Central memory CD4-positive, alpha-beta T cell (primary cell): ENCODE measurements around the gene UGGT2.
"Not testable (repeated sequence)": the region's sequence is repeated elsewhere in the genome, so short reads cannot be mapped to it uniquely, and the experiment has no call there.

Experiments
- DNase-seq: peaks from one replicate; pipeline ENCODE4 v3.0.0; 2022
- total RNA-seq, 3 experiments: gene quantifications; one replicate each; lab custom pipeline; 2026; lab: John Stamatoyannopoulos, UW

UGGT2 gene
- total RNA-seq = 0 reads per million in 3 experiments

- no peak for DNase-seq
Observed at GRCh38 chr13:96053003-96053703, at the start of gene UGGT2. UGGT2 (minus strand) TSS chr13:96053401; CDS start chr13:96053312, 89 bp downstream.

- DNase-seq = no peak
Observed at GRCh38 chr13:96100457-96101220, 47.4 kb upstream of the UGGT2 start.

- no peak for DNase-seq
Observed at GRCh38 chr13:96093296-96094006, 40.2 kb upstream of the UGGT2 start.

GRCh38 chr13:96091164-96092117 is 38.2 kb upstream of the UGGT2 start:
- DNase-seq = no peak

GRCh38 chr13:96090240-96091101 is 37.3 kb upstream of the UGGT2 start:
- DNase-seq = no peak

- no peak for DNase-seq
Observed at GRCh38 chr13:96089749-96090239, 36.6 kb upstream of the UGGT2 start, which contains the start of gene HS6ST3. HS6ST3 (plus strand) TSS chr13:96090107.

- DNase-seq = no peak
Observed at GRCh38 chr13:96089139-96089538, 35.9 kb upstream of the UGGT2 start.

GRCh38 chr13:96086736-96087135 is 33.5 kb upstream of the UGGT2 start:
- DNase-seq = no peak

GRCh38 chr13:96082640-96083039 is 29.4 kb upstream of the UGGT2 start:
- no peak for DNase-seq

- DNase-seq = no peak
Observed at GRCh38 chr13:96081888-96082287, 28.7 kb upstream of the UGGT2 start.

- DNase-seq = no peak
Observed at GRCh38 chr13:96080676-96081075, 27.5 kb upstream of the UGGT2 start.

GRCh38 chr13:96075953-96076543 is 22.8 kb upstream of the UGGT2 start:
- DNase-seq = no peak

GRCh38 chr13:96072392-96072791 is 19.2 kb upstream of the UGGT2 start:
- no peak for DNase-seq

- no peak for DNase-seq
Observed at GRCh38 chr13:96071504-96071903, 18.3 kb upstream of the UGGT2 start.

GRCh38 chr13:96068729-96069128 is 15.5 kb upstream of the UGGT2 start:
- DNase-seq = no peak

GRCh38 chr13:96065849-96066248 is 12.6 kb upstream of the UGGT2 start:
- DNase-seq = no peak

- DNase-seq = no peak
Observed at GRCh38 chr13:96052656-96053002, 572 bp downstream of the UGGT2 start.

GRCh38 chr13:96051946-96052345 is 1.3 kb downstream of the UGGT2 start:
- not testable (repeated sequence) for DNase-seq

GRCh38 chr13:96051491-96051890 is 1.7 kb downstream of the UGGT2 start:
- not testable (repeated sequence) for DNase-seq

GRCh38 chr13:96050955-96051354 is 2.2 kb downstream of the UGGT2 start:
- not testable (repeated sequence) for DNase-seq
